Gastrocnemius medialis (tissue), 4 donors: ENCODE data around the gene OTULIN. TPM values are rescaled to one million over a fixed set of nuclear protein-coding genes. Genes with fewer than 3 reads are reported as not detected.

Experiments used
- ATAC-seq, 2 donors: fragments of 150-250 bp; one replicate each; pipeline ENCODE4 v1.9.1; 2016
- DNase-seq, 2 donors: peaks; one replicate each; pipeline ENCODE4 v3.0.0-alpha.2; 2019
- H3K27ac ChIP-seq, 4 donors: fragments of 200-600 bp; sonication (generic); 1 replicate in 1 of 4; 2 replicates in 3 of 4; pipeline ENCODE4 v1.5.1; 2016 to 2018; ENCODE audit warnings: mild to moderate bottlenecking in 2 of 4, moderate library complexity in 1 of 4
- H3K27me3 ChIP-seq, 3 donors: fragments of 200-600 bp; sonication (generic) in 2 of 3; 1 replicate in 1 of 3; 2 replicates in 2 of 3; pipeline versions ENCODE4 v1.5.1 to v1.6.0; 2016 to 2019; ENCODE audit warnings: mild to moderate bottlenecking in 1 of 3, moderate library complexity in 1 of 3
- H3K36me3 ChIP-seq, 2 donors: fragments of 200-600 bp; sonication (generic) in 1 of 2; one replicate each; pipeline ENCODE4 v1.5.1; 2017 to 2018
- H3K4me1 ChIP-seq, 2 donors: fragments of 200-600 bp; sonication (generic) in 1 of 2; one replicate each; pipeline ENCODE4 v1.5.1; 2016 to 2017; ENCODE audit warnings: mild to moderate bottlenecking in 2 of 2
- H3K4me3 ChIP-seq, 4 donors: fragments of 200-600 bp; sonication (generic) in 3 of 4; 1 replicate in 1 of 4; 2 replicates in 3 of 4; pipeline ENCODE4 v1.5.1; 2016 to 2019; ENCODE audit warnings: mild to moderate bottlenecking in 2 of 4
- H3K9me3 ChIP-seq, 3 donors: fragments of 200-600 bp; sonication (generic) in 2 of 3; 1 replicate in 1 of 3; 2 replicates in 2 of 3; pipeline ENCODE4 v1.5.1; 2016 to 2019
- CTCF ChIP-seq, 5 experiments: fragments of 450-650 bp in 3 of 5; fragments of 200-600 bp in 2 of 5; sonication (generic) in 2 of 5; IDR thresholded peaks in 4 of 5; conservative IDR thresholded peaks in 1 of 5; 1 replicate in 4 of 5; 2 replicates in 1 of 5; pipeline ENCODE4 v1.5.1; 2016 to 2019; ENCODE audit warnings: antibody characterized with exemption in 5 of 5, mild to moderate bottlenecking in 3 of 5, moderate library complexity in 3 of 5
- POLR2A ChIP-seq, 2 donors: fragments of 450-650 bp; IDR thresholded peaks; one replicate each; pipeline ENCODE4 v1.6.1; 2017; ENCODE audit warnings: antibody characterized with exemption in 2 of 2, mild to moderate bottlenecking in 2 of 2, moderate library complexity in 2 of 2
- in situ Hi-C, 4 donors: fragments of 200-750 bp; cut with MboI; loops; one replicate each; pipeline versions ENCODE4 v1.15.0 to v1.8.0; 2017; ENCODE audit warnings: low sequenced_read_pairs in 4 of 4
- intact Hi-C: fragments of 100-400 bp; cut with DNase I; formaldehyde crosslinking; loops from one replicate; pipeline ENCODE4 v1.15.1; 2023; ENCODE audit warnings: low total_unique reads
- total RNA-seq, 4 donors: library from RNA; depleted of rRNA; stranded (reverse); fragments of >200 nt; gene quantifications; one replicate each; pipeline versions ENCODE4 v1.1.0 to v1.2.3, GENCODE V29; 2016

The OTULIN gene
- total RNA-seq, 4 donors from 2014 or later, result 15.1 to 28.3 (median 20.2) TPM

GRCh38 chr5:14644623-14645237 lies 19.8 kb upstream of the OTULIN start:
- Histone ChIP-seq H3K27ac (no peak overlapping the region), H3K9me3 (no peaks in the 10 kb centered on the region), H3K36me3 (no peaks in the 10 kb centered on the region), H3K27me3 (no peaks in the 10 kb centered on the region), H3K4me3 (no peak overlapping the region), H3K4me1 (no peaks in the 10 kb centered on the region)
- intact Hi-C loops (loop anchor here (5.0 to 10.0 kb wide), 2 partner anchors 150 to 527 kb away; no protein-coding TSS in a partner anchor), in situ Hi-C loops (loop anchor here (5.0 to 25.0 kb wide), 4 partner anchors 282 to 657 kb away; no protein-coding TSS in a partner anchor)
- DNase-seq, result no peak
- no peak for ATAC-seq
- TF ChIP-seq CTCF (IDR thresholded peaks at IDR 0.05 in 4 of 5, conservative IDR thresholded peaks at IDR 0.05 in 1 of 5), result no peak
- TF ChIP-seq POLR2A (IDR thresholded peaks at IDR 0.05), result no peak

GRCh38 chr5:14650052-14650451 lies 14.5 kb upstream of the OTULIN start:
- TF ChIP-seq CTCF (IDR thresholded peaks at IDR 0.05 in 4 of 5, conservative IDR thresholded peaks at IDR 0.05 in 1 of 5), result no peak
- TF ChIP-seq POLR2A (IDR thresholded peaks at IDR 0.05), result no peak
- ATAC-seq (no peak), DNase-seq (no peak)
- peaks cover 0 to 4% (median 0%) of the 10 kb centered on the region in 3 donors for H3K27me3 ChIP-seq
- in situ Hi-C loops, result loop anchor here in 1 of 4 donors (25.0 kb wide), 1 partner anchor 538 kb away; no protein-coding TSS in a partner anchor
- H3K27ac ChIP-seq, result no peak overlapping the region
- no peaks in the 10 kb centered on the region for H3K36me3 ChIP-seq
- intact Hi-C loops, result no loop called here
- no peak overlapping the region for H3K4me3 ChIP-seq
- H3K9me3 ChIP-seq, result no peaks in the 10 kb centered on the region
- no peaks in the 10 kb centered on the region for H3K4me1 ChIP-seq

- Histone ChIP-seq H3K27me3 (peaks cover 0 to 4% (median 0%) of the 10 kb centered on the region in 3 donors), H3K4me1 (no peaks in the 10 kb centered on the region), H3K4me3 (no peak overlapping the region), H3K27ac (no peak overlapping the region), H3K9me3 (no peaks in the 10 kb centered on the region), H3K36me3 (no peaks in the 10 kb centered on the region)
- no peak for TF ChIP-seq CTCF (IDR thresholded peaks at IDR 0.05 in 4 of 5, conservative IDR thresholded peaks at IDR 0.05 in 1 of 5)
- no peak for TF ChIP-seq POLR2A (IDR thresholded peaks at IDR 0.05)
- DNase-seq, result no peak
- in situ Hi-C loops, result loop anchor here in 1 of 4 donors (25.0 kb wide), 1 partner anchor 543 kb away; no protein-coding TSS in a partner anchor
- no peak for ATAC-seq
- intact Hi-C loops, result no loop called here
These were observed 9.3 kb upstream of the OTULIN start for GRCh38 chr5:14655146-14655741.

GRCh38 chr5:14656898-14657297 lies 7.6 kb upstream of the OTULIN start:
- Histone ChIP-seq H3K27me3 (no peaks in the 10 kb centered on the region), H3K4me1 (no peaks in the 10 kb centered on the region), H3K27ac (no peak overlapping the region), H3K36me3 (no peaks in the 10 kb centered on the region), H3K9me3 (no peaks in the 10 kb centered on the region), H3K4me3 (no peak overlapping the region)
- intact Hi-C loops, result no loop called here
- ATAC-seq (no peak), DNase-seq (no peak)
- TF ChIP-seq POLR2A (IDR thresholded peaks at IDR 0.05), result no peak
- TF ChIP-seq CTCF (IDR thresholded peaks at IDR 0.05 in 4 of 5, conservative IDR thresholded peaks at IDR 0.05 in 1 of 5), result no peak
- in situ Hi-C loops, result loop anchor here in 1 of 4 donors (25.0 kb wide), 1 partner anchor 545 kb away; no protein-coding TSS in a partner anchor
